K562 (cell line): ENCODE results near the gene DAPK1. TPM values are rescaled to one million over a fixed set of nuclear protein-coding genes. Genes with fewer than 3 reads are reported as not detected.

Experiments
- ATAC-seq: fragments of 200-7000 bp; cut with Tn5 transposase; 3 replicates; pipeline ENCODE4 v1.9.1; 2020; ENCODE audit warnings: moderate library complexity
- BruUV-seq: library from RNA; stranded (reverse); fragments of 400-500 nt; replicated peaks from 2 replicates; lab custom pipeline; 2021; lab: Mats Ljungman, UMichigan
- CTCF ChIA-PET: fragments of 300-600 bp; formaldehyde crosslinking; extraction: SDS; loops from one replicate; lab custom pipeline; 2021; ENCODE audit warnings: low intra/inter-chr PET ratio; lab: Yijun Ruan, JAX
- POLR2A ChIA-PET: fragments of 300-600, 350-650 bp; sonication (Branson Sonifier 250); formaldehyde crosslinking; extraction: SDS; loops from one replicate; lab custom pipeline; 2021; ENCODE audit warnings: antibody characterized with exemption, inconsistent platforms; lab: Yijun Ruan, JAX
- DNase-seq, 4 experiments: peaks; one replicate each; pipeline versions ENCODE4 v3.0.0 to v3.0.0-alpha.2; 2011 to 2018; ENCODE audit warnings: low spot score in 3 of 4, mixed read lengths in 3 of 4; ENCODE audit errors: extremely low read depth in 1 of 4
- FAIRE-seq: peaks from 2 replicates; lab custom pipeline; 2011; peaks lifted over from hg19 to GRCh38; lab: Jason Lieb, UNC
- H2AFZ ChIP-seq: 2 replicates; pipeline ENCODE4 v1.6.0; 2011; ENCODE audit warnings: low read depth, low read length, control low read depth, inconsistent platforms
- H3K27ac ChIP-seq: fragments of 200-600 bp; 3 replicates; pipeline ENCODE4 v1.8.0; 2011; ENCODE audit warnings: low read depth, mild to moderate bottlenecking, control low read depth, inconsistent platforms, low read length, moderate library complexity, mixed read lengths; ENCODE audit errors: extremely low read depth
- H3K27me3 ChIP-seq, 2 experiments: fragments of 300-600 bp in 1 of 2; 2 replicates in 1 of 2; 3 replicates in 1 of 2; pipeline versions ENCODE4 v1.6.0 to v1.8.0; 2011; ENCODE audit warnings: inconsistent platforms in 2 of 2, low read length in 2 of 2, mild to moderate bottlenecking in 1 of 2, mixed read lengths in 1 of 2, moderate library complexity in 1 of 2; ENCODE audit not compliant: control insufficient read depth in 2 of 2, insufficient read depth in 2 of 2
- H3K36me3 ChIP-seq: fragments of 300-600 bp; 3 replicates; pipeline ENCODE4 v1.8.0; 2011; ENCODE audit warnings: mild to moderate bottlenecking, low read length, inconsistent platforms; ENCODE audit not compliant: control insufficient read depth, insufficient read depth
- H3K4me1 ChIP-seq, 2 experiments: fragments of 200-600 bp in 1 of 2; replicated peaks in 1 of 2; 2 replicates in 1 of 2; 3 replicates in 1 of 2; pipeline versions ENCODE4 v1.5.1 to v1.8.0; 2011; ENCODE audit warnings: inconsistent platforms in 2 of 2, low read length in 2 of 2, mild to moderate bottlenecking in 1 of 2, mixed read lengths in 1 of 2, moderate library complexity in 1 of 2; ENCODE audit not compliant: control insufficient read depth in 2 of 2, insufficient read depth in 2 of 2
- H3K4me2 ChIP-seq: 2 replicates; pipeline ENCODE4 v1.6.1; 2011; ENCODE audit warnings: low read length, control low read depth, inconsistent platforms, mixed read lengths; ENCODE audit not compliant: insufficient read depth
- H3K4me3 ChIP-seq: fragments of 200-600 bp; sonication (generic), shearing (Covaris generic); 2 replicates; pipeline ENCODE4 v1.5.1; 2016; ENCODE audit warnings: control low read depth, inconsistent platforms
- H3K79me2 ChIP-seq: fragments of 200-600 bp; 3 replicates; pipeline ENCODE4 v1.8.0; 2011; ENCODE audit warnings: low read length, inconsistent platforms; ENCODE audit not compliant: control insufficient read depth, insufficient read depth
- H3K9ac ChIP-seq, 2 experiments: 2 replicates each; pipeline versions ENCODE4 v1.6.0 to v1.6.1; 2011; ENCODE audit warnings: low read depth in 2 of 2, low read length in 2 of 2, control low read depth in 1 of 2, inconsistent platforms in 1 of 2, mild to moderate bottlenecking in 1 of 2, mixed read lengths in 1 of 2; ENCODE audit not compliant: insufficient read depth in 1 of 2
- H3K9me1 ChIP-seq: one replicate; pipeline ENCODE4 v1.6.0; 2011; ENCODE audit warnings: inconsistent platforms, mild to moderate bottlenecking, low read length, moderate library complexity; ENCODE audit not compliant: control insufficient read depth, insufficient read depth
- H3K9me3 ChIP-seq: replicated peaks from 2 replicates; pipeline ENCODE4 v1.5.1; 2011; ENCODE audit warnings: low read depth, low read length, inconsistent platforms; ENCODE audit not compliant: control insufficient read depth, insufficient read depth
- H4K20me1 ChIP-seq: replicated peaks from 2 replicates; pipeline ENCODE4 v1.6.1; 2011; ENCODE audit warnings: low read length, inconsistent platforms, mixed read lengths; ENCODE audit not compliant: control insufficient read depth, insufficient read depth
- CBFA2T3 ChIP-seq: fragments of 450-650 bp; IDR thresholded peaks from 2 replicates; pipeline ENCODE4 v1.6.1; 2017
- PRMT5 ChIP-seq: sonication (generic); formaldehyde crosslinking; IDR thresholded peaks from 2 replicates; pipeline ENCODE4 v1.5.0; 2020; ENCODE audit warnings: missing genetic modification reagents
- WGBS: fragments of 100-300 bp; shearing (Covaris generic); methylation state at CpG from one replicate; pipeline ENCODE4 v1.1.6; 2016; ENCODE audit warnings: low coverage, mixed read lengths; ENCODE audit not compliant: insufficient coverage; ENCODE audit errors: missing lambda C conversion rate; 5-methylcytosine and 5-hydroxymethylcytosine counted together
- in situ Hi-C: fragments of 300-500 bp; cut with MboI; formaldehyde crosslinking; loops from 4 replicates; pipeline ENCODE4 v1.15.0; 2018; ENCODE audit warnings: inconsistent platforms, mixed read lengths
- intact Hi-C: fragments of 100-400 bp; cut with micrococcal nuclease; formaldehyde crosslinking; loops from 2 replicates; pipeline ENCODE4 v1.14.2; 2022
- polyA plus RNA-seq, 8 experiments: library from polyadenylated mRNA; depleted of rRNA in 4 of 8; stranded (reverse) in 5 of 8; unstranded in 3 of 8; fragments of >200 nt; fragmentation: Nextera tagmentation in 2 of 8; fragmentation: Illumina TruSeq in 1 of 8; extraction: Ambion mirVana in 2 of 8; extraction: Trizol in 1 of 8; gene quantifications; 2 replicates each; pipeline versions ENCODE4 v1.2.1 to v1.2.3, GENCODE V29; 2011 to 2014; ENCODE audit warnings: inconsistent platforms in 1 of 8, missing spikeins in 1 of 8
- total RNA-seq, 7 experiments: library from RNA; depleted of rRNA in 6 of 7; stranded (reverse); fragments of >200 nt in 6 of 7; fragmentation: Illumina TruSeq in 2 of 7; extraction: Trizol in 2 of 7; gene quantifications; 2 replicates each; pipeline versions ENCODE4 v1.2.1 to v1.2.3, GENCODE V29; 2011 to 2021; ENCODE audit warnings: low replicate concordance in 1 of 7
- TF ChIP-seq, protein P1 (sequence below): fragments of 450-650 bp; formaldehyde crosslinking; IDR thresholded peaks from 2 replicates; pipeline ENCODE4 v1.4.0; 2022; ENCODE audit warnings: mild to moderate bottlenecking, moderate library complexity
- TF ChIP-seq, protein P2 (sequence below), 3 experiments: fragments of 200-800 bp in 1 of 3; sonication (Bioruptor generic) in 1 of 3; sonication (generic) in 1 of 3; formaldehyde crosslinking in 1 of 3; IDR thresholded peaks; 2 replicates each; pipeline versions ENCODE4 v1.6.1 to v1.8.0; 2016 to 2022; ENCODE audit warnings: mild to moderate bottlenecking in 2 of 3, missing compliant biosample characterization in 2 of 3, missing genetic modification characterization in 2 of 3, missing genetic modification reagents in 1 of 3
- TF ChIP-seq, protein P3 (sequence below), 3 experiments: IDR thresholded peaks in 2 of 3; conservative IDR thresholded peaks in 1 of 3; 2 replicates each; pipeline ENCODE4 v1.5.1; 2011 to 2012; ENCODE audit warnings: low read length in 3 of 3, mild to moderate bottlenecking in 3 of 3, control low read depth in 2 of 3, improper control_type of control experiment in 1 of 3, inconsistent platforms in 1 of 3, low read depth in 1 of 3, mixed read lengths in 1 of 3, moderate library complexity in 1 of 3; ENCODE audit not compliant: insufficient read depth in 2 of 3
- TF ChIP-seq, protein P4 (sequence below), 2 experiments: fragments of 450-650 bp in 1 of 2; sonication (generic) in 1 of 2; formaldehyde crosslinking in 1 of 2; IDR thresholded peaks in 1 of 2; conservative IDR thresholded peaks in 1 of 2; 2 replicates each; pipeline versions ENCODE4 v1.6.1 to v1.8.1; 2016 to 2023; ENCODE audit warnings: mild to moderate bottlenecking in 2 of 2, moderate library complexity in 2 of 2, inconsistent platforms in 1 of 2, missing genetic modification reagents in 1 of 2

DAPK1 gene
- total and polyA plus RNA-seq, 9 of the 15 experiments (the other 6 are each of a cell fraction or from before 2014, with no cell fraction given): 1.7 to 26.4 (median 15.8) TPM

DNA sequence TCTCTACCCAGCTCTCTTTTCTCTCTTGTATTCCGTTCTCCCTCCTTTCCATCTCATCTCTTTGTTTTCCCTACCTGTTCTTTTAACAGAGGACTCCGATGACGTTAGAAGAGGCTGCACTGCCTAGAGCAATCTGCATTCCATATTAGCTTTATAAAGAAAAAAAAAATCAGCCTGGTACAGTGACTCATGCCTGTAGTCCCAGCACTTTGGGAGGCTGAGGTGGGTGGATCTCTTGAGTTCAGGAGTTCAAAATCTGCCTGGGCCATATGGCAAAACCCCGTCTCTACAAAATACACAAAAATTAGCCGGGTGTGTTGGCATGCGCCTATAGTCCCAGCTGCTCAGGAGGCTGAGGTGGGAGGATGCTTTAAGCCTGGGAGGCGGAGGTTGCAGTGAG is 49.0 kb downstream of the DAPK1 start:
- intact Hi-C loops (loop anchor here (5.0 kb wide), 1 partner anchor 209 kb away; no protein-coding TSS in a partner anchor), in situ Hi-C loops (no loop called here)
- 62% methylated on average over 3 of the region's 7 CpGs for WGBS
- no peaks in the 10 kb centered on the region for H3K9me1 ChIP-seq
- BruUV-seq: no TSS peak
- no peak overlapping the region for H3K4me2 ChIP-seq
- no peak overlapping the region for H3K27ac ChIP-seq
- no peak overlapping the region for H3K4me3 ChIP-seq
- H4K20me1 ChIP-seq: peaks cover 5% of the 10 kb centered on the region; the same call in 1 of the 2 replicates
- no peaks in the 10 kb centered on the region for H3K9me3 ChIP-seq
- TF ChIP-seq, protein P1, sequence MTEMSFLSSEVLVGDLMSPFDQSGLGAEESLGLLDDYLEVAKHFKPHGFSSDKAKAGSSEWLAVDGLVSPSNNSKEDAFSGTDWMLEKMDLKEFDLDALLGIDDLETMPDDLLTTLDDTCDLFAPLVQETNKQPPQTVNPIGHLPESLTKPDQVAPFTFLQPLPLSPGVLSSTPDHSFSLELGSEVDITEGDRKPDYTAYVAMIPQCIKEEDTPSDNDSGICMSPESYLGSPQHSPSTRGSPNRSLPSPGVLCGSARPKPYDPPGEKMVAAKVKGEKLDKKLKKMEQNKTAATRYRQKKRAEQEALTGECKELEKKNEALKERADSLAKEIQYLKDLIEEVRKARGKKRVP (CRISPR knock-in tag): no peak
- 0 out of 2 replicates have a peak, but pooled peaks have one; percentile 11 for TF ChIP-seq CBFA2T3
- no peak overlapping the region for H2AFZ ChIP-seq
- H3K4me1 ChIP-seq: peaks cover 3 to 7% of the 10 kb centered on the region in 2 experiments; a peak in 3 of 5 replicates
- ChIA-PET POLR2A (interaction anchor here (2.0 kb wide), 1 partner anchor 10 kb away, joined by 4 read pairs; no protein-coding TSS in a partner anchor), CTCF (interaction anchor here (0.8 kb wide), 1 partner anchor 209 kb away, joined by 3 read pairs; no protein-coding TSS in a partner anchor)
- H3K79me2 ChIP-seq: peaks cover 3% of the 10 kb centered on the region; the same call in 1 of the 3 replicates
- FAIRE-seq (peak; percentile 40), DNase-seq (no peak), ATAC-seq (no peak)
- H3K27me3 ChIP-seq: no peaks in the 10 kb centered on the region
- no peak overlapping the region for H3K9ac ChIP-seq
- peaks cover 4% of the 10 kb centered on the region; the same call in 1 of the 3 replicates for H3K36me3 ChIP-seq

DNA sequence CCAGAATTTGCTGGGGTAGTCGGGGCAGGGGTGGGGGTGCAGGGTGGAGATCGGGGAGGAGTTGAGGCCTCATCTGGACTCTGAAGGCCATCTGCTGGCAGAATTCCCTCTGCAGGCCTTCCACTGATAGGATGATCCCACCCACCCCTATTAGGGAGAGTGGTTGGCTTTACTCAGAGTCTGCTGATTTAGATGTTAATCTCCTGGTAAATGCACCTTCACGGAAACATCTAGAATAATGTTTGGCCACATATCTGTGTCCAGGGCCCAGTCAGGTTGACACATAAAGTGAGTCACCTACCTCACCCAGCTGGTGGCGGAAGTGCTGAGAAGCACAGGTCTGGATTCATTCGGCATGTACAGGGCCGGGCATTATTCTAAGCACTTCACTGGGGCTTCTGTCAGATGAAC is 50.0 kb downstream of the DAPK1 start:
- ATAC-seq: peak; percentile 59
- FAIRE-seq: peak; percentile 42
- DNase-seq: peak in 2 of 4 experiments; percentile 17 to 32
- H3K79me2 ChIP-seq: no peaks in the 10 kb centered on the region
- H3K9me3 ChIP-seq: no peaks in the 10 kb centered on the region
- ChIA-PET CTCF (interaction anchor here (0.8 kb wide), 1 partner anchor 210 kb away, joined by 3 read pairs; no protein-coding TSS in a partner anchor), POLR2A (interaction anchor here (1.2 to 2.0 kb wide), 2 partner anchors 9 to 32 kb away, joined by 4 to 5 read pairs; no protein-coding TSS in a partner anchor)
- H3K27me3 ChIP-seq: no peaks in the 10 kb centered on the region
- peak overlapping the region in 1 of 2 experiments; percentile 45; a peak in 1 of 4 replicates for H3K9ac ChIP-seq
- BruUV-seq: no TSS peak
- H2AFZ ChIP-seq: no peak overlapping the region
- intact Hi-C loops (loop anchor here (5.0 kb wide), 1 partner anchor 210 kb away; no protein-coding TSS in a partner anchor), in situ Hi-C loops (no loop called here)
- no peak overlapping the region for H3K4me3 ChIP-seq
- H3K9me1 ChIP-seq: no peaks in the 10 kb centered on the region
- 55% methylated on average over 5 of the region's 6 CpGs for WGBS
- peaks cover 6% of the 10 kb centered on the region; the same call in 1 of the 2 replicates for H4K20me1 ChIP-seq
- H3K4me2 ChIP-seq: no peak overlapping the region
- peaks cover 8 to 13% of the 10 kb centered on the region in 2 experiments; a peak in 3 of 5 replicates for H3K4me1 ChIP-seq
- H3K27ac ChIP-seq: no peak overlapping the region
- no peaks in the 10 kb centered on the region for H3K36me3 ChIP-seq
- TF ChIP-seq, protein P2, sequence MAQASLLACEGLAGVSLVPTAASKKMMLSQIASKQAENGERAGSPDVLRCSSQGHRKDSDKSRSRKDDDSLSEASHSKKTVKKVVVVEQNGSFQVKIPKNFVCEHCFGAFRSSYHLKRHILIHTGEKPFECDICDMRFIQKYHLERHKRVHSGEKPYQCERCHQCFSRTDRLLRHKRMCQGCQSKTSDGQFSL (CRISPR knock-in tag; IDR thresholded peaks at IDR 0.05): no peak
- TF ChIP-seq, protein P2 (tag; IDR thresholded peaks at IDR 0.05): peak in 1 of 2 experiments; percentile 54; a peak in 1 of 4 replicates
- TF ChIP-seq, protein P3, sequence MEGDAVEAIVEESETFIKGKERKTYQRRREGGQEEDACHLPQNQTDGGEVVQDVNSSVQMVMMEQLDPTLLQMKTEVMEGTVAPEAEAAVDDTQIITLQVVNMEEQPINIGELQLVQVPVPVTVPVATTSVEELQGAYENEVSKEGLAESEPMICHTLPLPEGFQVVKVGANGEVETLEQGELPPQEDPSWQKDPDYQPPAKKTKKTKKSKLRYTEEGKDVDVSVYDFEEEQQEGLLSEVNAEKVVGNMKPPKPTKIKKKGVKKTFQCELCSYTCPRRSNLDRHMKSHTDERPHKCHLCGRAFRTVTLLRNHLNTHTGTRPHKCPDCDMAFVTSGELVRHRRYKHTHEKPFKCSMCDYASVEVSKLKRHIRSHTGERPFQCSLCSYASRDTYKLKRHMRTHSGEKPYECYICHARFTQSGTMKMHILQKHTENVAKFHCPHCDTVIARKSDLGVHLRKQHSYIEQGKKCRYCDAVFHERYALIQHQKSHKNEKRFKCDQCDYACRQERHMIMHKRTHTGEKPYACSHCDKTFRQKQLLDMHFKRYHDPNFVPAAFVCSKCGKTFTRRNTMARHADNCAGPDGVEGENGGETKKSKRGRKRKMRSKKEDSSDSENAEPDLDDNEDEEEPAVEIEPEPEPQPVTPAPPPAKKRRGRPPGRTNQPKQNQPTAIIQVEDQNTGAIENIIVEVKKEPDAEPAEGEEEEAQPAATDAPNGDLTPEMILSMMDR (IDR thresholded peaks at IDR 0.05 in 2 of 3, conservative IDR thresholded peaks at IDR 0.05 in 1 of 3; ENCODE audit: insufficient read depth in 2 of 3, low read depth in 1 of 3, low read length in 3 of 3): peak in 1 of 3 experiments; percentile 27; a peak in 2 of 6 replicates
- no peak for TF ChIP-seq PRMT5 (CRISPR knock-in tag)
- TF ChIP-seq, protein P4, sequence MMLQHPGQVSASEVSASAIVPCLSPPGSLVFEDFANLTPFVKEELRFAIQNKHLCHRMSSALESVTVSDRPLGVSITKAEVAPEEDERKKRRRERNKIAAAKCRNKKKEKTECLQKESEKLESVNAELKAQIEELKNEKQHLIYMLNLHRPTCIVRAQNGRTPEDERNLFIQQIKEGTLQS (IDR thresholded peaks at IDR 0.05): 0 out of 2 replicates have a peak, but pooled peaks have one; percentile 8
- TF ChIP-seq, protein P4 (CRISPR knock-in tag; conservative IDR thresholded peaks at IDR 0.05): no peak
